GM12891 (cell line): ENCODE data around the gene TSEN34.

Experiments
- POLR2A ChIP-seq: IDR thresholded peaks from 2 replicates; pipeline ENCODE4 v1.6.1; 2011; ENCODE audit warnings: low read depth, low read length, control low read depth
- POLR2AphosphoS5 ChIP-seq: IDR thresholded peaks from 2 replicates; pipeline ENCODE4 v1.6.1; 2011; ENCODE audit warnings: low read depth, low read length, control low read depth
- TAF1 ChIP-seq: IDR thresholded peaks from 2 replicates; pipeline ENCODE4 v1.6.1; 2011; ENCODE audit warnings: low read depth, low read length, control low read depth

- TF ChIP-seq POLR2AphosphoS5 = no peak
- peak; percentile 27; the same call in 1 of the 2 replicates for TF ChIP-seq POLR2A
- no peak for TF ChIP-seq TAF1
These were observed 34.6 kb upstream of the TSEN34 start for GRCh38 chr19:54156490-54156889.
